HepG2 (cell line): ENCODE data around the gene GPBAR1. TPM values are rescaled to one million over a fixed set of nuclear protein-coding genes. Genes with fewer than 3 reads are reported as not detected.

ENCODE experiments used
- CENPX ChIP-seq: sonication (generic); formaldehyde crosslinking; IDR thresholded peaks from 2 replicates; pipeline ENCODE4 v1.9.0; 2021; ENCODE audit warnings: mild to moderate bottlenecking, missing genetic modification reagents, moderate library complexity
- FOXJ3 ChIP-seq: sonication (generic); formaldehyde crosslinking; IDR thresholded peaks from 2 replicates; pipeline ENCODE4 v1.4.0; 2020; ENCODE audit warnings: missing genetic modification reagents, mild to moderate bottlenecking, borderline replicate concordance
- GATAD2A ChIP-seq: IDR thresholded peaks from 2 replicates; pipeline ENCODE4 v1.6.1; 2016
- GTF2F1 ChIP-seq: fragments of 150-350 bp; IDR thresholded peaks from 2 replicates; pipeline ENCODE4 v1.6.1; 2014; ENCODE audit warnings: low read length
- HDAC1 ChIP-seq: sonication (generic); formaldehyde crosslinking; IDR thresholded peaks from 2 replicates; pipeline ENCODE4 v1.5.1; 2020; ENCODE audit warnings: mild to moderate bottlenecking, missing genetic modification reagents
- HNF4G ChIP-seq, 2 experiments: sonication (generic) in 1 of 2; formaldehyde crosslinking in 1 of 2; IDR thresholded peaks; 2 replicates each; pipeline versions ENCODE4 v1.4.0 to v1.6.1; 2011 to 2020; ENCODE audit warnings: borderline replicate concordance in 2 of 2, low read depth in 2 of 2, mild to moderate bottlenecking in 2 of 2, low read length in 1 of 2, missing genetic modification reagents in 1 of 2, moderate library complexity in 1 of 2
- HNRNPK ChIP-seq: fragments of 200-400 bp; formaldehyde crosslinking; IDR thresholded peaks from 2 replicates; pipeline ENCODE4 v1.6.1; 2018; ENCODE audit warnings: low read length, low read depth, moderate library complexity, mild to moderate bottlenecking; ENCODE audit not compliant: poor library complexity, severe bottlenecking
- NFIB ChIP-seq: sonication (generic); formaldehyde crosslinking; IDR thresholded peaks from 2 replicates; pipeline ENCODE4 v1.9.0; 2021; ENCODE audit warnings: missing genetic modification reagents, mild to moderate bottlenecking, borderline replicate concordance
- POLR2A ChIP-seq, 2 experiments: IDR thresholded peaks; 2 replicates each; pipeline ENCODE4 v1.6.1; 2011; ENCODE audit warnings: low read depth in 2 of 2, low read length in 2 of 2, mild to moderate bottlenecking in 1 of 2, moderate library complexity in 1 of 2; ENCODE audit not compliant: insufficient read depth in 1 of 2
- RBM22 ChIP-seq: fragments of 200-400 bp; formaldehyde crosslinking; optimal IDR thresholded peaks from 2 replicates; pipeline ENCODE3; 2017; ENCODE audit warnings: mild to moderate bottlenecking, low read length, moderate library complexity
- SAFB2 ChIP-seq: sonication (generic); formaldehyde crosslinking; IDR thresholded peaks from 2 replicates; pipeline ENCODE4 v1.5.1; 2020; ENCODE audit warnings: missing genetic modification reagents, low read depth, mild to moderate bottlenecking, borderline replicate concordance
- SRSF9 ChIP-seq: fragments of 200-400 bp; formaldehyde crosslinking; IDR thresholded peaks from 2 replicates; pipeline ENCODE4 v1.6.1; 2018; ENCODE audit warnings: borderline replicate concordance, mild to moderate bottlenecking, low read depth, low read length; ENCODE audit not compliant: insufficient read depth, poor library complexity, severe bottlenecking
- STAT6 ChIP-seq: sonication (generic); formaldehyde crosslinking; IDR thresholded peaks from 2 replicates; pipeline ENCODE4 v1.4.0; 2020; ENCODE audit warnings: missing genetic modification reagents, mild to moderate bottlenecking, borderline replicate concordance
- ZNF296 ChIP-seq: sonication (generic); formaldehyde crosslinking; conservative IDR thresholded peaks from 2 replicates; pipeline ENCODE4 v1.5.0; 2020; ENCODE audit warnings: mild to moderate bottlenecking, missing genetic modification reagents
- ZNF710 ChIP-seq: sonication (generic); formaldehyde crosslinking; IDR thresholded peaks from 2 replicates; pipeline ENCODE4 v1.5.0; 2020; ENCODE audit warnings: mild to moderate bottlenecking, missing genetic modification reagents, borderline replicate concordance
- ZNF720 ChIP-seq: sonication (generic); formaldehyde crosslinking; IDR thresholded peaks from 2 replicates; pipeline ENCODE4 v1.4.0; 2020; ENCODE audit warnings: missing genetic modification reagents
- ZNF792 ChIP-seq: IDR thresholded peaks from 2 replicates; pipeline ENCODE4 v1.6.1; 2016
- ZNF841 ChIP-seq: sonication (generic); formaldehyde crosslinking; IDR thresholded peaks from 2 replicates; pipeline ENCODE4 v1.8.1; 2023; ENCODE audit warnings: missing genetic modification reagents, borderline replicate concordance
- polyA plus RNA-seq, 8 experiments: library from polyadenylated mRNA; depleted of rRNA in 3 of 8; stranded (reverse) in 7 of 8; unstranded in 1 of 8; fragments of >200 nt; fragmentation: Illumina TruSeq in 4 of 8; extraction: Trizol in 4 of 8; gene quantifications; 2 replicates each; pipeline versions ENCODE4 v1.2.1 to v1.2.3, GENCODE V29; 2011 to 2016; ENCODE audit warnings: low read depth in 4 of 8, missing spikeins in 1 of 8, mixed read lengths in 1 of 8; ENCODE audit not compliant: insufficient read depth in 1 of 8
- total RNA-seq, 5 experiments: library from RNA; depleted of rRNA; stranded (reverse); fragments of >200 nt; fragmentation: Illumina TruSeq; extraction: Trizol; gene quantifications; 2 replicates each; pipeline ENCODE4 v1.2.3, GENCODE V29; 2016; ENCODE audit warnings: low read depth in 1 of 5
- TF ChIP-seq, protein P1 (sequence below): IDR thresholded peaks from 2 replicates; pipeline ENCODE4 v1.6.1; 2016
- TF ChIP-seq, protein P2 (sequence below): sonication (generic); formaldehyde crosslinking; IDR thresholded peaks from 2 replicates; pipeline ENCODE4 v1.4.0; 2020; ENCODE audit warnings: mild to moderate bottlenecking, low read depth, missing genetic modification reagents
- TF ChIP-seq, protein P3 (sequence below): fragments of 450-650 bp; IDR thresholded peaks from 2 replicates; pipeline ENCODE4 v1.6.1; 2016

Gene GPBAR1
- total and polyA plus RNA-seq, 2 of the 13 experiments (the other 11 are each of a cell fraction or from before 2014, with no cell fraction given), result 0.05 to 0.09 TPM

GRCh38 chr2:218301176-218301819 lies 40.5 kb downstream of the GPBAR1 start (continued):
- TF ChIP-seq STAT6 (no peak), RBM22 (no peak), ZNF296 (CRISPR knock-in tag) (no peak), GATAD2A (CRISPR knock-in tag) (peak; percentile 81), SRSF9 (no peak), HNF4G (IDR thresholded peaks at IDR 0.05; ENCODE audit: borderline replicate concordance, low read depth, low read length) (no peak), HNF4G (CRISPR knock-in tag; IDR thresholded peaks at IDR 0.05; ENCODE audit: borderline replicate concordance, low read depth) (no peak), CENPX (CRISPR knock-in tag) (no peak), ZNF792 (CRISPR knock-in tag) (peak; percentile 51; the same call in 1 of the 2 replicates), HDAC1 (CRISPR knock-in tag) (peak; percentile 73), NFIB (CRISPR knock-in tag) (no peak), POLR2A (IDR thresholded peaks at IDR 0.05; ENCODE audit: insufficient read depth in 1 of 2, low read depth in 2 of 2, low read length in 2 of 2) (no peak), FOXJ3 (peak; percentile 44; the same call in 1 of the 2 replicates), ZNF710 (no peak; the same call in 1 of the 2 replicates), ZNF841 (no peak), ZNF720 (no peak), HNRNPK (no peak), GTF2F1 (no peak), SAFB2 (CRISPR knock-in tag) (no peak)
- TF ChIP-seq, protein P1, sequence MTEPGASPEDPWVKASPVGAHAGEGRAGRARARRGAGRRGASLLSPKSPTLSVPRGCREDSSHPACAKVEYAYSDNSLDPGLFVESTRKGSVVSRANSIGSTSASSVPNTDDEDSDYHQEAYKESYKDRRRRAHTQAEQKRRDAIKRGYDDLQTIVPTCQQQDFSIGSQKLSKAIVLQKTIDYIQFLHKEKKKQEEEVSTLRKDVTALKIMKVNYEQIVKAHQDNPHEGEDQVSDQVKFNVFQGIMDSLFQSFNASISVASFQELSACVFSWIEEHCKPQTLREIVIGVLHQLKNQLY (CRISPR knock-in tag), result no peak
- TF ChIP-seq, protein P2, sequence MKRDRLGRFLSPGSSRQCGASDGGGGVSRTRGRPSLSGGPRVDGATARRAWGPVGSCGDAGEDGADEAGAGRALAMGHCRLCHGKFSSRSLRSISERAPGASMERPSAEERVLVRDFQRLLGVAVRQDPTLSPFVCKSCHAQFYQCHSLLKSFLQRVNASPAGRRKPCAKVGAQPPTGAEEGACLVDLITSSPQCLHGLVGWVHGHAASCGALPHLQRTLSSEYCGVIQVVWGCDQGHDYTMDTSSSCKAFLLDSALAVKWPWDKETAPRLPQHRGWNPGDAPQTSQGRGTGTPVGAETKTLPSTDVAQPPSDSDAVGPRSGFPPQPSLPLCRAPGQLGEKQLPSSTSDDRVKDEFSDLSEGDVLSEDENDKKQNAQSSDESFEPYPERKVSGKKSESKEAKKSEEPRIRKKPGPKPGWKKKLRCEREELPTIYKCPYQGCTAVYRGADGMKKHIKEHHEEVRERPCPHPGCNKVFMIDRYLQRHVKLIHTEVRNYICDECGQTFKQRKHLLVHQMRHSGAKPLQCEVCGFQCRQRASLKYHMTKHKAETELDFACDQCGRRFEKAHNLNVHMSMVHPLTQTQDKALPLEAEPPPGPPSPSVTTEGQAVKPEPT (CRISPR knock-in tag), result 0 out of 2 replicates have a peak, but pooled peaks have one; percentile 74
- TF ChIP-seq, protein P3, sequence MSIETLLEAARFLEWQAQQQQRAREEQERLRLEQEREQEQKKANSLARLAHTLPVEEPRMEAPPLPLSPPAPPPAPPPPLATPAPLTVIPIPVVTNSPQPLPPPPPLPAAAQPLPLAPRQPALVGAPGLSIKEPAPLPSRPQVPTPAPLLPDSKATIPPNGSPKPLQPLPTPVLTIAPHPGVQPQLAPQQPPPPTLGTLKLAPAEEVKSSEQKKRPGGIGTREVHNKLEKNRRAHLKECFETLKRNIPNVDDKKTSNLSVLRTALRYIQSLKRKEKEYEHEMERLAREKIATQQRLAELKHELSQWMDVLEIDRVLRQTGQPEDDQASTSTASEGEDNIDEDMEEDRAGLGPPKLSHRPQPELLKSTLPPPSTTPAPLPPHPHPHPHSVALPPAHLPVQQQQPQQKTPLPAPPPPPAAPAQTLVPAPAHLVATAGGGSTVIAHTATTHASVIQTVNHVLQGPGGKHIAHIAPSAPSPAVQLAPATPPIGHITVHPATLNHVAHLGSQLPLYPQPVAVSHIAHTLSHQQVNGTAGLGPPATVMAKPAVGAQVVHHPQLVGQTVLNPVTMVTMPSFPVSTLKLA, result no peak
